Type B pancreatic cell (in vitro differentiated cells): ENCODE data around the gene ASXL3. TPM values are rescaled to one million over a fixed set of nuclear protein-coding genes. Genes with fewer than 3 reads are reported as not detected.

Experiments used
- DNase-seq: peaks from one replicate; pipeline ENCODE4 v3.0.0; 2021; ENCODE audit warnings: mixed read lengths; ENCODE audit not compliant: unreplicated experiment; ENCODE audit errors: extremely low spot score
- H3K27ac Mint-ChIP-seq: 2 replicates; pipeline ENCODE4 v1.8.0; 2021; ENCODE audit warnings: mild to moderate bottlenecking, mixed read lengths
- H3K27me3 Mint-ChIP-seq: 2 replicates; pipeline ENCODE4 v1.8.0; 2021; ENCODE audit warnings: mixed read lengths
- H3K36me3 Mint-ChIP-seq: 2 replicates; pipeline ENCODE4 v1.8.0; 2021; ENCODE audit warnings: mixed read lengths
- H3K4me1 Mint-ChIP-seq: one replicate; pipeline ENCODE4 v1.8.0; 2021; ENCODE audit warnings: mixed read lengths; ENCODE audit not compliant: unreplicated experiment
- H3K4me3 Mint-ChIP-seq: 2 replicates; pipeline ENCODE4 v1.8.0; 2021; ENCODE audit warnings: mild to moderate bottlenecking, mixed read lengths
- H3K9me3 Mint-ChIP-seq: 2 replicates; pipeline ENCODE4 v1.8.0; 2021; ENCODE audit warnings: mixed read lengths
- total RNA-seq: library from RNA; stranded (reverse); gene quantifications from 2 replicates; pipeline ENCODE4 v1.2.1, GENCODE V29; 2021; ENCODE audit warnings: low replicate concordance
- TF ChIP-seq, protein P1 (sequence below): fragments of 200-600 bp; sonication (generic); conservative IDR thresholded peaks from 2 replicates; pipeline ENCODE4 v1.5.0; 2021; ENCODE audit warnings: antibody characterized with exemption, mild to moderate bottlenecking

Gene ASXL3
- total RNA-seq, 1 donor from 2014 or later = 24.4 TPM

DNA sequence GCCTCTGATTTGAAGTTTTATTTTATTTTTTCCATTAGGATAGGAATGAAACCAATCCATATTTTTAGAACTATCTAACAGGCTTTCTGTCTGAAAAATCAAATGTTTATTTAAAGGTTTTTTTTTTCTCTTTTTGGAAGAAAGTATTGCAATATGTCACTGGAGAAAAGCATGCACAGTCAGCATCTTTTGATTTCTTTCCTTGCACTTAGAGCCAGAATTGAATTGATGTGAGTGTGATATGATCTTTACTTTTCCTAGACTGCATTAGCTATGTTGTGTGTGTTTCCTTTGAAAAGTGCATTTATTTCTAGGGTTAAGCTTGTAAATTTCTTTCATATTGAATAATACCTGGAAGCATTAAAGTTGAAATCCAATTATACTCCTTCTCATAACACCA is 87.6 kb downstream of the ASXL3 start:
- Mint-ChIP-seq H3K27me3 (no peaks in the 10 kb centered on the region), H3K27ac (no peak overlapping the region), H3K4me3 (no peak overlapping the region), H3K4me1 (peaks cover 10% of the 10 kb centered on the region), H3K9me3 (no peaks in the 10 kb centered on the region), H3K36me3 (peaks cover 4% of the 10 kb centered on the region)
- TF ChIP-seq, protein P1, sequence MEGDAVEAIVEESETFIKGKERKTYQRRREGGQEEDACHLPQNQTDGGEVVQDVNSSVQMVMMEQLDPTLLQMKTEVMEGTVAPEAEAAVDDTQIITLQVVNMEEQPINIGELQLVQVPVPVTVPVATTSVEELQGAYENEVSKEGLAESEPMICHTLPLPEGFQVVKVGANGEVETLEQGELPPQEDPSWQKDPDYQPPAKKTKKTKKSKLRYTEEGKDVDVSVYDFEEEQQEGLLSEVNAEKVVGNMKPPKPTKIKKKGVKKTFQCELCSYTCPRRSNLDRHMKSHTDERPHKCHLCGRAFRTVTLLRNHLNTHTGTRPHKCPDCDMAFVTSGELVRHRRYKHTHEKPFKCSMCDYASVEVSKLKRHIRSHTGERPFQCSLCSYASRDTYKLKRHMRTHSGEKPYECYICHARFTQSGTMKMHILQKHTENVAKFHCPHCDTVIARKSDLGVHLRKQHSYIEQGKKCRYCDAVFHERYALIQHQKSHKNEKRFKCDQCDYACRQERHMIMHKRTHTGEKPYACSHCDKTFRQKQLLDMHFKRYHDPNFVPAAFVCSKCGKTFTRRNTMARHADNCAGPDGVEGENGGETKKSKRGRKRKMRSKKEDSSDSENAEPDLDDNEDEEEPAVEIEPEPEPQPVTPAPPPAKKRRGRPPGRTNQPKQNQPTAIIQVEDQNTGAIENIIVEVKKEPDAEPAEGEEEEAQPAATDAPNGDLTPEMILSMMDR = no peak
- DNase-seq = no peak

DNA sequence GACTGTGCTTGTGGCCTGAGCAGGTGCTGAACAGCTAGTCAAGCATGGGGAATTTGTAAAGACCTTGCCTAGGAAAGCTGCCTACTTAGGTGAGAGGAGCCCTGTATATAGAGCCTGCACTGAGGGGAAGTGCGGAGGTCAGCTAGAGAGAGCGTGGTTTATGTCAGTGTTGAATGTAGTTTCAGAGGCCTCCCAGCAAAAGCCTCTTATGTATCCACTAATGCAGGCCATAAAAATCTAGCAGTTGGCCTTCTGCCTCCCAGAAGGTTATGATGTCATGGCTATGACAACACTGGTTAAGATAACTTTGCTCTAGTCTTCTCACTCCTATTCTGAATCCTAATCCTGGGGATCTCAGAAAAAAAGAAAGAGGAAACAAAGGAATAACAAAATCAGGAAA is 88.9 kb downstream of the ASXL3 start:
- no peaks in the 10 kb centered on the region for H3K27me3 Mint-ChIP-seq
- no peak overlapping the region for H3K27ac Mint-ChIP-seq
- no peaks in the 10 kb centered on the region for H3K9me3 Mint-ChIP-seq
- TF ChIP-seq, protein P1 = no peak
- H3K36me3 Mint-ChIP-seq = no peaks in the 10 kb centered on the region
- peaks cover 16% of the 10 kb centered on the region for H3K4me1 Mint-ChIP-seq
- H3K4me3 Mint-ChIP-seq = no peak overlapping the region
- no peak for DNase-seq

DNA sequence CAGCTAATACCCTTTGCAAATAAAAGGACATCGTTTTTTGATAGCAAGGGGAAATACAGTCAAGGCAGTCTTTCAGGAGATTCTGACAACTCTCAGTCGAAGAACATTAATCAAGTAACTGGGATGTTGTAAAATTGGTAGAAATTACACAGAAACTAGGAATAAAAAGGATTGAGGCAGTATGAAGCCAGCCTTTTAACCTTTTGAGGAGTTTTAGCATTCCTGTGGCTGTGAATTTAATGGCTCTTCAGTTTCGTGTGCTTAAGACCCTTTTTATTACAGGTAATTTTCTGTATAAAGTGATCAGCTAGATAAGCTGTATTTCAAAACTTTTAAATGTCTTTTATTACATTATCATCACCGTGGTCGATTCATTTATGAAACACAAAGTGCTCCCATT is 91.6 kb downstream of the ASXL3 start:
- H3K4me1 Mint-ChIP-seq = peaks cover 21% of the 10 kb centered on the region
- no peak overlapping the region for H3K27ac Mint-ChIP-seq
- H3K9me3 Mint-ChIP-seq = no peaks in the 10 kb centered on the region
- TF ChIP-seq, protein P1 = no peak
- H3K4me3 Mint-ChIP-seq = no peak overlapping the region
- H3K36me3 Mint-ChIP-seq = peaks cover 5% of the 10 kb centered on the region
- no peak for DNase-seq
- no peaks in the 10 kb centered on the region for H3K27me3 Mint-ChIP-seq

DNA sequence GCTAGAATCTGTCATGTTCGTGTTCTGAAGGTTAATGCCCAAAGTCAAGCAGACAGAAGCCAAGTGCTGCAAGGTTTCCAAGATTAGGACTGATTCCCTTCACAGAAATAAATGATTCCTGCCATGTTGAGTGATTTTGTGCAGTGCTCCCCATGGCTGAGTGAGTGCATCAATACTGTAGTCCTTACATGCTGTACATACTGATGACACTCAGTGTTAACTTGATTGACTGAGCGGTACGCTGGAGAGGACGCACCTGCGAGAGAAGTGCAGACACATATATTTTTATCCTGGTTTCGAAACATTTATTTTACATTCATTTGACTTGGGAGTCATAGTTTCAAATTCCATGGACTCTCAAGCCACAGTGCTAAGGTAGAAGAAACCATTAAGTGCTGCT is 92.0 kb downstream of the ASXL3 start:
- H3K4me1 Mint-ChIP-seq = peaks cover 20% of the 10 kb centered on the region
- TF ChIP-seq, protein P1 = no peak

DNA sequence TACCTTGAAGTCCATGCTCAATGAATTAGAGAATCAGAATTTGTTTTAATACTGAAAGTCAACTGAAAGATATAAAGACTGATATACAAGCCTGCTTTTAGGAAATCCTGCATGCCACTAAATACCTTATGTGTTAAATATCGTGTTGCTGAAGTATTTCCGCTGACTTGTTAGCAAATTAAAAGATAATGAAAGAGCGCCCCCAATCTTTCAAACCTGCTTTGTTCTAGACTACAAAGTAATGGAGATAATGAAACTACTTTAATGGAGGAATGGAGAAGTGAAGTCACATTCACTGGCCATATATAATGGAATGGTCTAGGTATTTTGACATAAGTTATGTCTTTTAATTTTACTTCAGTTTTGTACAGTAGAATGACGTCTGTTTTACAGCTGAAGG is 95.7 kb downstream of the ASXL3 start:
- TF ChIP-seq, protein P1 = no peak
- DNase-seq = no peak
- Mint-ChIP-seq H3K36me3 (peaks cover 26% of the 10 kb centered on the region), H3K4me3 (no peak overlapping the region), H3K27ac (no peak overlapping the region), H3K9me3 (no peaks in the 10 kb centered on the region), H3K4me1 (peaks cover 20% of the 10 kb centered on the region), H3K27me3 (no peaks in the 10 kb centered on the region)

More for the DNA sequence above, 92.0 kb downstream of the ASXL3 start:
- no peak overlapping the region for H3K4me3 Mint-ChIP-seq
- no peak for DNase-seq
- H3K36me3 Mint-ChIP-seq = peaks cover 7% of the 10 kb centered on the region
- no peaks in the 10 kb centered on the region for H3K9me3 Mint-ChIP-seq
- H3K27ac Mint-ChIP-seq = no peak overlapping the region
- H3K27me3 Mint-ChIP-seq = no peaks in the 10 kb centered on the region

DNA sequence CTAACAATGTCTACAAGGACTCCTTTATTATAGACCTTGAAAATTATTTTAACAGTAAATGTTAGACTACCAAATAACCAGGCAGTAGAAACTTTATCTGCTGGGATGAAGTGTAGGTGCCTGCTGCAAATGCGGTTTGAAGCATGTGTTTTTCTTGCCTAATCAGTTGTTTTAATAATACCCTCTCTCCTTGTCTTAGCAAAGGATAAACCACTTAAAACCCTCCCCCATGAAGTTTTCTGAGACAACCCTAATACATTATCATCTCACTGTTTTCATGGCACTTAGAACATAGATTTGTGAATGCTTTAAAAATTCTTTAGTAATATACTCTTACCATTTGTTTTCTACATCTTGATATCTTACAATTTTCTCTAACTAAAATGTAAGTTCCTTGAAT is 98.6 kb downstream of the ASXL3 start:
- Mint-ChIP-seq H3K27ac (no peak overlapping the region), H3K9me3 (no peaks in the 10 kb centered on the region), H3K4me1 (peaks cover 15% of the 10 kb centered on the region), H3K4me3 (no peak overlapping the region), H3K36me3 (peaks cover 26% of the 10 kb centered on the region), H3K27me3 (no peaks in the 10 kb centered on the region)
- TF ChIP-seq, protein P1 = no peak
- DNase-seq = no peak
